ENCODE measurements around the gene RPL36A.
A peak's percentile ranks its signal among the peaks of the same experiment; 100 is the strongest.

RPL36A gene

DNA sequence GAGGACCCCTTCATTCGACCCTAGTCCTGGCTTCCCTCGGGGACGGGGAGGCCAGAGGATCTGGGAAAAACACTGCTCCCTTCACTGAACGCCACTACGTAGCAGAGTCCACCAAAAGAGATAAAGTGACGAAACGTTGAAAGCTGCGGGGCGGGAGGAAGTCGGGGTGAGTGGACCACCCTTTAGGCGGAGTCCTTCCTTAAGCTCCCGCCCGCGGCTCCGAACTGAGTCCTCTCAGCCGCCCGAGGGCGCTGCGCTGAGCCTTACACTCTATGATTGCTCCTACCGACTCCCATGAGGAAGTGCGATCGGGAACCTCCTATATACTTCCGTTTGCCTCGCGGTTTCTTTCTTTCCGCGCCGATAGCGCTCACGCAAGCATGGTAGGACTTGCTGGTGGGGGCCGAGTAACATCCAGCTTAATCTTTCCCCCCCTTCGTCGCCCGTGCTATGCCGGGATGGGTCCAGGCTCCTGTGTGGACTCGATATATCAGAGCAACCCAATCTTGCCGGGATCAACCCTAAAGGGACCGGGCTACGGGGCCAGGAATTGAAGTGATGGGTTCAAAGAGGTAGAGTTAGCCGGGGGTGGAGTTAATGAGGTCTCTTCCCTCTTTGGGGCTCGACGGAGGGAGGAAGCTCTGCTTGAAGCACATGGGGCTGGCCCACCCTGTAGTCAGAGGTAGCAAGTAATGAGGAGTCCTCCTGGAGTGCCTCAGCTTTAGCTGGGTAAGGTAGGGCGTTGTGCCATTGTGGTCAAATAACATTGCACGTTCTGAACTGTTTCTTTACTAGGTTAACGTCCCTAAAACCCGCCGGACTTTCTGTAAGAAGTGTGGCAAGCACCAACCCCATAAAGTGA, at the start of gene RPL36A:
Gene RPL36A, plus strand, starts transcription at position 348 of the 862 bp plus-strand sequence. Its CDS starts 33 bp downstream, at position 381.
- DNase-seq: peak; percentile 85

DNA sequence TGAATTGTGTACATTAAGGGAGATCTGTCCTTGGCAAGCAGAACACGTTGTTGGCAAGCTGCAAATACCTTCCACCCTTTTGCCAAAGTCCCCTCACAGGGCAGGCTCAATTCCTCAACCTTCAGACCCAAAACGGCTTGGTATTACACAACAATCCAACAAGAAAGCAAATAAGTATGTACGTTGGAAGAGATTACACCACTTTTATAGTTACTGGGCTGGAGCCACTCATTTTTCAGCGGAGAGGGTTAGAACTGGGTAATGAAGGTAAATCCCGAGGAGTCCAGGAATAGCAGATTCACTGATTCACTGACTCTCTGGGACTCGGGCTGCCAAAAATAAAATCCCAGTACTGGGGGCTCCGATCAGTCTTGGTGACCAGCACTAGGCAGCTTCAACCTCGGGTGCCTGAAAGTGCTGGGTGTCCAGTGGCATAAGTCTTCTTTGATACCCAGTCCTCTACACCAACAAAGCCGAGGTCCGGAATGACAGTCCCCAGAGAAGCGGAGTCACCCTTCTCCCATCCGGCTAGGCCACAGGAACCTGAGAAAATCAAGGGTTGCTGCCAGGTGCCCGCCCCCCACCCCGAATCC, 42.9 kb upstream of the RPL36A start:
- no peak for DNase-seq

DNA sequence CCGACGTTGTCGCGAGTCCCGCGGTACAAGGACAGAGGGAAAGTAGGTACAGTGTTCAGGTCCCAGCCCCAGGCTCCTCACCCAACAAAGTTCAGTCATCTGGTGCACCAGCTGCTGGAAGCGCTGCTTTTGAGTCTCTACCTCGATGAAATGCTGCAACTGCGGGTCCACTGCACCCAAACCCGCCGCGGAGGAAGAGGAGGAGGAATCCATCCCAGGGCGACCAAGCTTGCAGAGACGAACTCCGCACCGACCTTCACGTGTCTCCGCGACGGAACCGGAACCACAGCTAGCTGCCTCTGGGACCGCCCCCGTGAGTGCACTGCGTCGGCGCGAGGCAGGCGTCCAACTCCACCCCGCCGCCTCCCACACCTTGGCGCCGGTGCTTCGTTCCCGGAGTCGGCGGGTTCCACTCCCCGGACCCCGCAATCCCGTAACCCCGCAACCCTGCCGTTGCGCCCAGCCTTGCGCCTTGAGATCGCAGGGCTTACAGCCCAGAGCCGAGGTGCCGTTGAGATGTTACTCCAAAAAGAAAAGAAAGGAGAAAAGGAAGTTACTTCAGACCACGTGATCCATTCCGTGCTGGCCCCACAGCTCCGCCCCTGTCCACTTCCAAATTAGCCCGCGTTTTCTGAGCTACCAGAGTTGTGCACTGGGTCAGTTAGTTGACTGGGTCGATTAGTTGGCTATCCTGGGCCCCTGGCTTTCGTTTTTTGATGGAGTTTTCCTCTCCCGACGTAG, 42.2 kb upstream of the RPL36A start, which contains the start of gene TIMM8A:
Gene TIMM8A, minus strand, starts transcription at position 291 of the 741 bp plus-strand sequence. Its CDS starts 78 bp downstream, at position 213.
- DNase-seq: peak; percentile 83

DNA sequence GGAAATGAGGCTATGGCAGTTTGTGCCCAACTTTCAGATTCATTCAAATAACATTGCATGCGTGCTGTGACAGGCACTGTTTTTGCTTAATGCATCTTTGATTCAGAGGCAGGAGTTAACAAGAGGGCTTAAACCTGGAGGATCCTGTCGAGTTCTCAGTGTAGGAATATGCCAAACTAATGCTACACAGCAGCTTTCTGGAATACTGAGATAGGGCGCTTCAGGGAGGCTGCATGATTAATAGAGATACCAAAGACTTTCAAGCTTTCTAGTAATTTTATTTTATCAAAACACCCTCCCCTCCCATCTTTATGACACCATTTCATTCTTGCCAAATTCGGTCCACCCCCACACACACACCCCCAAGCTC, 41.6 kb upstream of the RPL36A start:
- no peak for DNase-seq

DNA sequence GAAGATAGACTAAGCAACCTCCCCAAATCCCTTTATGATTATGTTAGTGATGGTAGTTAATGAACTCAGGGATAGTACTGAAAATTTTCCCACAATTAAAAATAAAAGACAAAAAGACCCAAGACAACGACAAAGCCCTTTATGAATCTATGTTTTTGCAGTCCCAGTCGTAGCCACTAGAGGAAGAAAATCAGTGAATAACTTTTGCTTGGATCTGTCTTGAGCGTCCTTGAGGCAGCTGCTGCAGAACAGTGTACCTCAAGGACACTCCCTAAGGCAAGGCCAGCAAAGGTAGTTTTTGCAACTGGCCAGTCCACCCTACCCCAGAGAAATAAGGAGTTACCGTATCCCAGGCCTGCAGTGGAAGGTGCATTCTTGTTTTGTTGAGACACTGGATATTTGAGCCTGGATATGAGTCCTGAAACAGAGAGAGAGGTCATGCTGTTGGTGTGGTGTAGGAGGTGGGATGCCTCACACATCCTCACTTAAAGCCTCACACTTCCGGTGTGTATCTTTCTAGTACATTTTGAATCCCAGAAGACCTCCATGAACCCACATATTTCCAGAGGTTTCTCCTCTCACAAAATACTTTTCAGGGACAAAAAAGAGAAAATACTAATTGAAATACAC, 33.5 kb upstream of the RPL36A start:
- DNase-seq: no peak

DNA sequence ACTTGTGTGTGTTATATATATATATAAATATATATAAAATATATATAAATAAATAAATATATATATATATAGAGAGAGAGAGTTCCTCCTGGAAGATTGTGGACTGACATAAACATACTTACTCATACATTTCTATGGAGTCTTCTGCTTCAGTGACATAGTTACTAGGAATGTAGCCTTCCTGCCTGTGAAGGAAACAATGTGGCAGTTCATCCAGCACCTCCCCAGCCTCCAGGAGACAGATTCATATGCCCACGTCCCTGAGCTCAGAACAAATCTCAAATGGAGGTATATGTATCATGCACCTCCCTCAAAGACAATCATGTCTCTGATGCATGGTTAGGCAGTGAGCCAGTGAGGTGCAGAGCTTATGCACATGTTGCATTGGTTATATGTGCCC, 30.8 kb upstream of the RPL36A start:
- no peak for DNase-seq

DNA sequence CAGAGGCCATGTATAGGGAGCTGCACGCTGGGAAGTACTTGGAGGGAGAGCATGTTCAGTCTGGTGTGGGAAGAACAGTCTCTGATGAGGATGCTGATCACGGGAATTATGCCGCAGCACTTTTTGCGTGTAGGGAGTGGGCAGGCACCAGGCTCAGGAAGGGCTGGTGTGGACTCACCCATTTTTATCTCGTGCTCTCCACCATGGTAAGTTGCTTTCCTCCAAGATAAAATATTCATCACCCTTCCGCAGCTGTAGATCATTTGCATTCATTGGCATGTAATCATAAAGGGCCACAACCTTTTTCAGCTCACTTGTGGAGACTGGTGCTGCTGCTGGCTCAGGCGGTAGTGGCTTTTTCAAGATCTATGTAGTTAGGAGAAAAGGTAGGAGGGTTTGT, 30.4 kb upstream of the RPL36A start:
- no peak for DNase-seq

DNA sequence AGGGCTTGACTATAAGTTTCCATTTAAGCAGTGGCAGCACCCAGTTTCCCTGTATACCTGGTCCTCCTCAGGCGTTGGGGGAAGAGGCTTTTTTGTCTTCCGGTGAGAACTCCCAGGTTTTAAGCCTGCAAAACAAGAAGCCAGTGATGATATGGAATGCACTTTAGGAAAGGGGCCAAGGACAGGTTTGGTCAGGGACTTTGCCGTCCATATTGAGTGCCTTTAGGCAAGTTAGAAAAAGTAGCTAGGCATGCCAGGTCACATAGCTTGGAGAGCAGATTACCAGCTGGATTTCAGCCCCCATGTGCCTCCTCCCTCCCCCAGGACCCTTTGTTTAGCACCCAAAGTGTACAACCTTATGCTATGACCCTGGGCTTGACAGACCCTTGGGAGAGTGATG, 28.7 kb upstream of the RPL36A start:
- no peak for DNase-seq

DNA sequence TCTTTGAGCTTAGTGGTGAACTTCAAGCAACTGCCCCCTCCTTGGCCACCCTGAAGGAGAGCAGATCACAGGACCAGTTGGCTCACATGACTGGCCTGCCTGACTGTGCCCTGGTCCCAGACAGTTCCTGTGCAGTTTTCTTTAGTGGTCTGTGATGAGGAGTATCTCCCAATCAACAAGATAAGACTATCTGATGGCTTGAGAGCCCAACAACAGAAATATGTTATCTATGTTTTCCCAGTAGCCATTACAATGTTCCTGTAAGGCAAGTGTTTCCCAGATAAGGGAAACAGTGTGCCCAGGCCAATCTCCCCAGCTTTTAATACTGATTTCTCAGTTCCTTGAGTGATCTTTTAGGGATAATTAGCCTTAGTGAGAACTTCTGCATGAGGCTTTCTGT, 28.1 kb upstream of the RPL36A start:
- DNase-seq: no peak

DNA sequence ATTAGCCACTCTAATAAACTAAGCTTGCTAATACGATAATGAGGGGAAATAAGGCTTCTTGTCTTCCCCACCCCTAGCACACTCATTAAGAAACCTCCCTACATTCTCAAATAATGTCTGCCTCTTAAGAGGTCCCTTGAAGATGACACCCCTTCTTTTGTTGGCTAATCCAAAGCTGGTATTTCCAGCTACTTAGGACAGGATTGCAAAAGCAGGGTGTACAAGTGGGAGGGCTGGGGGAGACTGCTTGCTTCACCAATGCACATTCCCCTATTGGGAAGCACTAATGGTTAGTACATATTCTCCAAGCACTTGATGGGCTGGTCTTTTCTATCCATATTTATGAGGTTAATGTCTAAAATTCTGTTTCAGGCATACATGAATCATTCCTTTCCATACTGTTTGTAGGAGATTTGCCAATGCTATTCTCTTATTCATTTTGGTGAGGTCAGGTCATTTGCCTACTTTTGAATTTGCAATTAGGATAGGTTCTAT, 25.5 kb upstream of the RPL36A start:
- no peak for DNase-seq

DNA sequence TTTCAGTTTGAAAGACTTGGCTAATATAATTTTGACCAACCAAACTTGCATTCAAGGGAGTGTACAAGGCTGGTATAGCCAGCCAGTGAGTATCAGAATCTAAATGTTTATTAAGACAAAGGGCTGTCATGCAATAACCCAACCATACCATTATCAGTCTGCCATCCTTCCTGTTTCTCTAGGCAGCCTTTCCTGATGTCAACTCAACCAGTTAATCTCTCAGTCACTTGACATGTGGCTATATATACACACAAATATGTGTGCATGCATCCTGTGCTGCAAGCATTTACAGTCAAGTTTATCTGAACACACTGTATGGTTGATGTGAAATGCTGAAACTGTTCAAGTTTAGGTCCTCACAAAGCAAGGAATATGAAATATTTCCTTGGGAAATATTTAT, 22.0 kb upstream of the RPL36A start:
- no peak for DNase-seq

DNA sequence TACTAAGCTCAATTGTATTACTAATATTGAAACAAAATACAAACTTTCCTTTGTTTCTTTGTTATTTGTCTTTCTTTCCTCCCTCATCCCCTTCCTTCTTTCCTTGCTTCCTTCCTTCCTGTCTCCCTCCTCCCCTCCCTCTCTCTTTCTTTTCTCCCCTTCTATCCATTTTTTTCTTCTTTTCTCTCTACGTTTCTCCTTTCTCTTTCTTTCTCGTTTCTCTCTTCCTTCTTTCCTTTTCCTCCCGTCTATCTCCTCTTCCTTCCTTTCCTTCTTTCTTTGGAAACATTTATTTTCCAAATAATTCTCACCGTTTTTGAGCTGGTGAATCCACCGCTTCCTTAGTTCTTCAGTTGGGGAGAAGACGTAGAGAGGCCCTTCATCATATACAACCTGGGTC, 21.1 kb upstream of the RPL36A start:
- DNase-seq: no peak

DNA sequence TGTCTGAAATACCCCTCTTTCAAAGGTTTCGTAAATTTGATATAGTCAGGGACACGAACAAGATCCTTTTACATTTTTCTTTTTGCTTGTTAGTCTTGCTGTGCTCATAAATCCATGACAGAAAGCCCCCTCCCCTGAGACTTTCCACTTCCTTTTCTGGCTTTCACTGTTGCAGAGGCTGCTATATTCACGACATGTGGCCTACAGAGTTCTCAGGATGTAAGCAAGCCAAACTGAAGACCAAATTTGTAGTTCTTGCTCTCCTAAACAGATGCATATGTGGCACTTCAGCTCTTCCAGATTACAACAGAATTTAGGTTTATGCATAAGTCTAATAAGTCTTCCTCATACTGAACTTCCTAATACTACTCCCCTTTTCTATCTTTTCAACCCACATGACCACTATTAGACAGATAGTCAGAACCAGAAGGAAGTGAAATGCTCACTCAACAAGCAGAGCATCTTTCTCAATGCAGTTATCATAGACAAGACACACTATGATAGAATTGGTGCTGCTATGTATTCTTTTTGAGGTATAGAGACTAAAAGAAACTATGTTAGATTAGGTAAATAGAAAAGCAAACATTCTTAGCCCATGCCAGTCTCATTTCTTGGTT, 19.8 kb upstream of the RPL36A start:
- no peak for DNase-seq

DNA sequence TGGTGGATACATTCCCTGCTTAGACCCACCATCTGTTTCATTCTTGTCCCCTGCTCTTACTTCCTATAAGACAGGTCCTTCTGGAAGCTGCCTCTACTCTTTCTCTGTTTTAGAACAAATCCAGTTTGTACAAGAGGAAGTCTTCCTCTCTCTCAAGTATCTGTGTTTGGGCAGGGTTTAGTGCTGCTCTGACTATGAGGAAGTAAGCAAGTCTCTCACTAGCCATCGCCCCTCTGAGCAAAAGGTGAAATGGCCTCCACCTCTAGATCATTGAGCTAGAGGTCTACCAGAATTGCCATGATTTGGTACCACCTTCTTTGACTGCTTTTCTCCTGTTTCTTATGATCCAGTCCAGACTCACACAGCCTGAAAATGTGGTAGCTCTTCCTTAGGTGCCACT, 13.3 kb upstream of the RPL36A start:
- no peak for DNase-seq

DNA sequence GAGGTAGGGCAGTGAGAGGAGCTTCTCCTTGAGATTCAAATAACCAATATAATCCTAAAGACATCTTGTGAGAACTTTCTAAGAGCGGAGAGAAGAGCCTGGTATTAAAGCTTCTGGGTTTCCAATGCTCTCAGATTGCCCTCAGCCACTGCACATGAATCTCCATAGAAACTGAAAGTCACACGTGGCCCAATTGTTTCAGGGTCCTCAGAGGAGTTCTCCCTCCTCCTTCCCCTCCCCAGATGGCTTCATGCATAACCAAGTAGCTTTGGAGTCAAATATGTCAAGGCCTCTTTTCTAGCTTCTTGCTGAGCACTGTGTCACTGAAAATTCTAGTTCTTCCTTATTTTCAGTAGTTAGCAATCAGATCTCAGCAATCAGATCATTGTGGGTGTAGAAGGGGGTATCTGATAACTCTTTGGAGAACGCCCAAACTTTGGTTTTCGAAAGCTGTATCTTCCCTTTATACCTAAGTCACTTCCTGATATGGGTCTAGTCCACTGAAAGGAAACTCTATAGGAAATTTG, 7.1 kb upstream of the RPL36A start:
- no peak for DNase-seq

DNA sequence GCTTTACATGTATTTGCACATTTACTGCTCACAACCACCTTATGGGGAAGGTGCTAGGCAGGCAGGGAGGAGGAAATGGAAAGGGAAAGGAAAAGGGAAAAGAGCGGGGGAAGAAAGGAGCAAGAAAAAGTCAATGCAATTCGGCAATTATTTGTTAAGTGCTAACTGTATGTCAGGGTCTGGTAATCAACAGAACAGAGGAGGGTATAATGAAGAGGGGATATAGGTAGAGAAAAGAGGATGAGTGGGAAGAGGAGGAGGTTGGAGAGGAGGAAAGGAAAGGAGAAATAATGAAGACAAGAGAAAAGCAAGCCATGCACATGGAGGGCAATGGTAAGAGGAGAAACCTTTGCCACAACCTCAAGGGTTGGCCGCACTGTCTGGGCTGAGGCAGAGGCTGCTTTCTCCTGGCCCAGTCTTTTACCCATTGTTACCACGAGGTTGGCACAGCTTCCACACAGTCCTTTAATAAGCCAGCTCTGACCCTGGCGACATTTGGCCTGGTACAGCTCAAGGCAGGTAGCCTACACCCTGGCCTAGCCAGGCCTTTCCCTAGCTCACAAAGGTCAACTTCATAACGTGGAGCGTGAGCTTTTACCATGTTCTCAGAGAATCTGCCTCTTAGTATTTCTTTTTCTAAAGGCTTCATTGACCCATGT, 5.7 kb upstream of the RPL36A start:
- DNase-seq: no peak

DNA sequence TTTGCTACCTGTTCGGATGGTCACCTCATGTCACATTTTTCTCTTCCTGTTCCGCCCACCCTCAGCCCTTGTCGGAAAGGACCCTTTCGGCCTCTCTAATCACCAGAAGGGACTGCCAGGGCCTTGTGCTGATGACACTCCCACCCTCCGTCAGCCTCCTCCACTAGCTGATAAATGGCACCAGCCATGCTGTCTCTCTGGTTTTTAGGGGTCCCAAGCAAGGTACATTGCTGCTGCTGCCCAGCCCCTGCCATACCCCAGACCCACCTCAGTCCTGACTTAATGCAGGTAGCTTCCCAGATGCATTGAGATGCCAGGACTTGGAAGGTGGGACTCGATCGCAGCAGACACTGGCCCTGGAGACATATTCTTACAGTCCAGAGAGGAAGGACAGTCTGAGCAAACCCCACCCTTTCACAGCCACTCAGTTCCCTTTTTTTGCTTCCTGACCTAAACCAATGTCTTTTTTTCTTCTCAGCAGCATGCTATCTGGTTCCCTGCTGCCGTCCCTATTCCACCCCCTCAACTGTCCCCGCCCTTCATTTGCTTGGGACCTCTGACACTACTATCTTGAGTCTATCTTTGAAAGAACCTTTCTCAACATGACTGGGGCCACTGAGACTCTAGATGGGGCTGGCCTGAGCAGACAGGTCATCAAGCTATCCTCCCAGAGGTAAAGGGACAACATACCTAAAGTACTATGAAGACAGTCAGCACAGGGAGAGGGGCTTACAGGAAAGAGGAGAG, 4.8 kb upstream of the RPL36A start, which contains the start of gene BTK:
Gene BTK, minus strand, starts transcription at position 397 of the 747 bp plus-strand sequence. CDS start 10,907 bp downstream, outside the sequence.
- no peak for DNase-seq

DNA sequence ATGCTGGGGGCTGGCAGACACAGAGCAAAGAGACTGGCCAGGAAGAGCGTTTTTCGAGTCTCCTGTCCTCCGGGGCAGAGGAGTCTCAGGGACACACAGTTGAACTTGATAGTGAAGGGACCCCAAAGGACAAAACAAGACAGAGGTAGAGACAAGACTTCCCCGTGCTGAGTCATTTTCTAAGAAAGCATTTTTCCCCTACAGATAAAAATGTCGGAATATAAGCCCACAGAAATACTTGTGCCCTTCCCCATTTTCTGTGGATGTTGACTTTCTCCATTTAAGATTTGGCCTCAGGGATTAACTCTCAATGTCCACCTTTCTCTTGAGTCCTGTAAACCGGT, 4.3 kb upstream of the RPL36A start:
- no peak for DNase-seq

DNA sequence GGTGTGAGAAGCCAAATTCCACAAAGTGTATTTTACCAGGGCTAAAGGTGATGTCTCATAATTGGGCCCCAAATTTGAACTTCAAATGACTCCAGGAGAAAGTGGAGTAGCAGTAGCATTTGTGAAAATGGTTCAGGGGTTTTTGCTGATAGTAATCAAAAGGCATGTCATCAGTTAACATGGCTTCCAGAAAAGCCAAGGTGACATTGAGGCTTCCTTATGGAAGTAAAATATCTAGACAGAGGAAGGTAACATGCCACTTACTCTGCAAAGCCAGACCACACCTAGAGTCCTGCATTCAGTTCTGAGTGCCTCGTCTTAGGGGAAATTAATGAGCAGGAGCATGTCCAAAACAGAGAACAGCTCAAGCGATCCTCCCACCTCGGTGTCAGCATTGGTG, 2.2 kb upstream of the RPL36A start:
- no peak for DNase-seq

DNA sequence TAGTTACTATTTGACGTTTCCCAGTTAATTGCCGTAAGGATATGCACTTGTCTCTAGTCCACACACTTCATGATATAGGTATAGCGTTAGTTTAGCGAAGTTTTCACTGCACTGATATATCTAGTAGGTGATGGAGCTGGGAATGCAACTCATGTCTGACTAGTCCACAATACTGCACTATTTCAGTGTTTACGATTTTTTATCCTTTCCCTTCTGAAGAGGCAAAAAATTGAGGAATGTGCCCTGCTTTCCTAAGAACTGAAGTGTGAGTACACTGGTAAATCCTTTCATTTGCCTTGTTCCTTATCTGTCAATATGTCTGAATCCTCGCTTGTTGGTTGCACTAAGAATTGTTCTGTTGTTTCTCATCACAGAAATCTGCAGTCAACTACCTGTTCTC, 1.0 kb downstream of the RPL36A start:
- no peak for DNase-seq
